ENCODE data around the gene C16orf46.

DNA sequence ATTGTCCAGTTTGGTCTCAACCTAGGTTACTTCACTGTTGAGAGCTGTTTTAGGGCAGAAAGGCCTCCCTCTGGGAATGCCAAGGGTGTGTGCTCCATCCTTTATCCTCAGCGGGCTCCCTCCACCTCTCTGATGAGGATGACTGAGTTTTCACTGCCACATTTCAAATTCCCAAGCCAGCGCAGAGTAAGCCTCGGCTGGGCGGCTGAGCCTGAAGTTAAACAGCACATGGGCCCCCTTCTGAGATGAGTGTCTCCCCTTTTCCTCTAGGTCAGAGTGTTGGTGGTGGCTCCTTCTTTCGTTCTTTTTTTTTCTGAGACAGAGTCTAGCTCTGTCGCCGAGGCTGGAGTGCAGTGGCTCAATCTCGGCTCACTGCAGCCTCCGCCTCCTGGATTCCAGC lies 24.7 kb upstream of the C16orf46 start:
- TF ChIP-seq CTCF (IDR thresholded peaks at IDR 0.05) (no peak), POLR2A (IDR thresholded peaks at IDR 0.05) (no peak)
